ENCODE data around the gene SPATS2L. TPM values are rescaled to one million over a fixed set of nuclear protein-coding genes. Genes with fewer than 3 reads are reported as not detected.

SPATS2L gene
- total RNA-seq, 1 donor from 2014 or later = 491 TPM

DNA sequence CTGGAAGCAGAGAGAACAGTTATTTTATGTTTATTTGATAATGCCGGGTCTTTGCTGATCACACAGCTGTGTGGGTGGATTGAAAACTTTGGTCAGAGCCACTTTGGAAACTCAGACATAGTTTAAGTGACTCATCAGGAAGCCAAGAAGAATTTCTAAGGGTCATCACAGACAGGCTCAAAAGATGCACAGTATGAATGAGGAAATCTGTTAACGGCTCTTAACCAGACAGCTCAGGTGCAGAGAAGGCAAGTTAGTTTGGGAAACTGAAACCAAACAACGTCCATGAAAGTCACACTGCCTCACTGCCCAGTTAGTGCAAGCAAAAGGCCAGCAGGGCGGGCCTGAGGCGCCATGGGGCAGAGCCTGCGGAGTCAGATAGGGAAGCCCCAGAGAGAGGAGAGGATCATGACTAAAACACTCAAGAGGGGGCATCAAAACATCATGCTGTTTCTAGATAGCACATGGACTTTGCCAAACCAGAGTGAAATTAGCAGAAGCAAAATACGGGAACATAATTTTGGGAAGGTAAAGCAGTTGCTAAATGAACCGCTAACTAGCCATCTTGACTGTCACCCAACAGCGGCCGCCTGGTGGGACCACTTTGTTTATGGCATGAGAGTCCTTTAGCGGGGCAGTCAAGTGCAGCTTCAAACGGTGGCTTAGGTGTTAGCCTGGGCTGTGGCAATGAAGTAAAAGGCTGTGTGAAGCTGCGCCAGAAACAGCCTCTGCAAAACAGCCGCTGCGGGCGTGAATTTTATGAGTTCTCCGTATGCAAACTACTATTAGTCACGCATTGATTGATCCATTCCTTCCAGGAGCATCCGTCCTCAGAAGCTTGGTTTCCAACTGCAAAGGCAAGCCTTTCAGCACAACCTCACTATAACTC is 102.2 kb downstream of the SPATS2L start:
- DNase-seq (ENCODE audit: low read depth) = peak; percentile 68

DNA sequence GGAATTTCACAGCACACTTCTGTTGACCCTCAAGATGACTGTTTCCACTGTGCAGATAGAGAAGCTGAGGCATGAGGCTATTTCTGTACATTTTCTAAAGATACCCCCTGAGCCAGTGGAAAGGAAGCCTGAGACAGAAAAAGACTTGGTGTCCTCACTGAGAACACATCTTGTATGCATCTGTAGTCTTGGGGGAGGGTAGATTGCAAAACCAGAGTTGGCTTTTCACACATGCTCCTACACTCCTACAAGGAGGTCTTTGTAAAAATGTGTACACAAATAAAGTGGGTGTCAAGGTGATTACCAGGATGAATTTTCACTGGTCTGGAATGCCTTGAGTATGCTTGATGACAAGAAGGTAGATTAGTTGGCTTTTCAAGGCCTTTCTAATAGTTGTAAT is 105.3 kb downstream of the SPATS2L start:
- DNase-seq (ENCODE audit: low read depth) = peak; percentile 32

DNA sequence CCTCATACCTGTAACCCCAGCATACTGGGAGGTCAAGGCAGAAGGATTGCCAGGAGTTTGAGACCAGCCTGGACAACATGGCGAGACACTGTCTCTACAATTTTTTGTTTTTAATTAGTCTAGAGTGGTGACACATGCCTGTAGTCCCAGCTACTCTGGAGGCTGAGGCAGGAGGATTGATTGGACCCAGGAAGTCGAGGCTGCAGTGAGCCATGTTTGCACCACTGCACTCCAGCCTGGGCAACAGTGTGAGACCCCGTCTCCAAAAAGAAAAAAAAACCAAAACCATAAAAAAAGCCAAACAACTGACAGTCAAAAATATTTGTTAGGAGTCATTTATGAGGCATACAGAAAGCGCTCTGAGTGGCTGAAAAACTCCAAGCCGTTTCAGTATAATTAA is 107.9 kb downstream of the SPATS2L start:
- no peak for DNase-seq (ENCODE audit: low read depth)

- no peak for DNase-seq (ENCODE audit: low read depth)
These were observed 109.0 kb downstream of the SPATS2L start for GRCh38 chr2:200415455-200415854.

GRCh38 chr2:200416878-200417277 is 110.4 kb downstream of the SPATS2L start:
- DNase-seq (ENCODE audit: low read depth) = no peak

DNA sequence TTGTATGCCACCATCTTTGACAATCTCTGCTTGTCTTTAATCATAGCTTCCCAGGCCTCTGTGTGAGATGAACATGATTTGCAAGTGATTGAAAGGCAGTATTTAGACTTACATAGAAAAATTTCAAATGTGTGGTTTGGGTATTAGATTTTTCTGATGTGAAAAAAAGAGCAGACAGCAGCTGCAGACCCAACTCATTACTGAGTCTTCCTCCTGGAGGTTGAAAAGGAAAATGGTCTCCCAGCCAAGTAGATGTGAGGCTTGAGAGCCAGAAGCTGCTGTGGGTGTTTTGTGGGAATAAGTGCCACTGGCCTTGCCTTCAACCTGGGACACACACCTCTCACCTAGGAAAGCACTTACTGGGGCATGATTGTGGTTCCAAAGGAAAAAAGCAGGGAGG is 110.9 kb downstream of the SPATS2L start:
- no peak for DNase-seq (ENCODE audit: low read depth)

DNA sequence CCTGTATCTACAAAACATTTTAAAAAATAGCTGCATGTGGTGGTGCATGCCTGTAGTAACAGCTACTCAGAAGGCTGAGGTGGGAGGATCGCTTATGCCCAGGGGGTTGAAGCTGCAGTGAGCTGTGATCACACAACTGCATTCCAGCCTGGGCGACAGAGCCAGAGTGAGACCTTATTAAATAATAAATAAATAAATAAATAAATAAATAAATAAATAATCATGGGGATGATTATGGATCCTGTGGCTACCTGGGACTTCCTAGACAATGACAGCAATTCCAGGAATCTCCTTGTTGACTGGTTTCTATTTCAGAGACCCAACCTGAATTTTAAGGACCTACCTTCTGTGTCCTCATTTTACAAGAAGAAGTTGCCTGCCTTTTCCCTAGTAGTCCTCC is 111.9 kb downstream of the SPATS2L start:
- DNase-seq (ENCODE audit: low read depth) = no peak

GRCh38 chr2:200419325-200419724 is 112.8 kb downstream of the SPATS2L start:
- no peak for DNase-seq (ENCODE audit: low read depth)

DNA sequence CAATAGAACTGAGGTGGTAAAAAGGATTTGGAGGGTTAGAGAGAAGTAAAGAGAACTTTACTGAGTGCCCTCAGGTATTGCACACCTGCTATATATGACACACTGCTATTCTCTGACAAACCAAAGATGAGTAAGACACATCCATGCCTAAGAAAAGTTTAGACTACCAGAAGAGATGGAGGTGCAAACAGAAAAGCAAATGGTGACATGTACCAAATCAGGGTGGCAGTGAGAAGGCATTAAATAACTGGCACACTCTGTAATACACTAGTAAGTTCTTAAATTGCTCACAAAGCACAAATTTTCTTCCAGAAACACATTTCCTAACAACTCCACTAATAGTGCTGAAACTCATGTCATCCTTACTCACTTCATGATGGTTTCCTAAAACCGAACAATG is 114.8 kb downstream of the SPATS2L start:
- DNase-seq (ENCODE audit: low read depth) = no peak

DNA sequence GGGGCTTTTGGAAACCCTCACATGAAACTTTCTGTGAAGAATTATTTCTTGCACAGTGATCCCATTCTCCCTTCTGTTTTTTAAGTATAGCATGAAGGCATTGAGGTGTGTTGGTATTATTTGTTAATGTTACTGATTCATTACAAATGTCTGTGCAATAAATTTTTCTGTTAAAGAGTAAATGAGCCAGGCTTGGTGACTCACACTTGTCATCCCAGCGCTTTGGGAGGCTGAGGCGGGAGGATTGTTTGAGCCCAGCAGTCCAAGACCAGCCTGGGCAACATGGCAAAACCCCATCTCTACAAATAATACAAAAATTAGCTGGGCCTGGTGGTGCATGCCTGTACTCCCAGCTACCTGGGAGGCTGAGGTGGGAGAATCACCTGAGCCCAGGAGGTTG is 115.6 kb downstream of the SPATS2L start:
- DNase-seq (ENCODE audit: low read depth) = no peak

DNA sequence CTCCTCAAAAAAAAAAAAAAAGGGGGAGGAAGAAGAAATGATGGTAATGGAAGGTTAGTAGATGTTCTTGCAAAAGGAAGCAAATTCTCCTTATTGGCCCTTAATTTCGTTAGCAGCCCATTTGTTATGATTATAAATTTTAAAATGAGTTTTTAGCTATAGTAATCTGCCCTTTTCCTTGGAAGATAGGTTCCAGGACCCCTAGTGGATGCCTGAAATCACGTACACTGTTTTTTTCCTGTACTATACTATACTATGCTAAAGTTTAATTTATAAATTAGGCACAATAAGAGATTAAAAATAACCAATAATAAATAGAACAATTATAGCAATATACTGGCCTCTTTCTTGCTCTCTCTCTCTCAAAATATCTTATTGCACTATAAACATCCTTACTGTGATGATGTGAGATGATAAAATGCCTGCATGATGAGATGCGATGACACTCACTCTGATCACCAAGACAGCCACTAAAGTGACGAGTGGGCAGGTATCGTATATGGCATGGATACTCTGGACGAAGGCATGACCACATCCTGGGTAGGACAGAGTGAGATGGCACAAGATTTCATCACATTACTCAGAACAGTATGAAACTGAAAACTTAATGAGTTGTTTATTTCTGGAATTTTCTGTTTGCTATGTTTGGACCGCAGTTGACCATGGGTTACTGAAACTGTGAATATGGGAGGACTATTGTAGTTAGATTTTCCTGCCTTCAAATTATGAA is 116.2 kb downstream of the SPATS2L start:
- no peak for DNase-seq (ENCODE audit: low read depth)

- DNase-seq (ENCODE audit: low read depth) = no peak
These were observed 117.0 kb downstream of the SPATS2L start for GRCh38 chr2:200423541-200423940.

GRCh38 chr2:200425026-200425821 is 118.7 kb downstream of the SPATS2L start:
- no peak for DNase-seq (ENCODE audit: low read depth)

DNA sequence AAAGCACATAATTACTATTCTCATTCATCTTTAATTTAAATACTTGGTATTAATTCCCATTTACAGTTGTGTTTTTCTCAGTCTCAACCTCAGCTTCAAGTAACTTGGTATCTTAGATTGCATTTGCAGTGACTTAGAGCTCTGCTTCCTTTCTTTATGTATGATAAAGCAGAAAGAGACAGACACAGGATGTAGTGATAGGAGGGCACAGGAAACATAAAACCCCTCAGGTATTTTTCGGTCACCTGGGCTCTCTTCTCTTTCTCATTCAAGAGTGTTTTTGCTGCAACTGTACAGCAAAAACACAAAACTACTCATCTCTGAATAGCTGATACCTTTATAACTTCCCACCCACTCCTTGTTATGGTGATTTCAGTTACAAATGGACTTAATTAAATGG is 120.3 kb downstream of the SPATS2L start:
- no peak for DNase-seq (ENCODE audit: low read depth)

GRCh38 chr2:200428961-200429665 is 122.6 kb downstream of the SPATS2L start:
- DNase-seq (ENCODE audit: low read depth) = no peak

GRCh38 chr2:200430017-200430416 is 123.5 kb downstream of the SPATS2L start:
- DNase-seq (ENCODE audit: low read depth) = no peak

GRCh38 chr2:200431996-200432705 is 125.7 kb downstream of the SPATS2L start:
- no peak for DNase-seq (ENCODE audit: low read depth)

- no peak for DNase-seq (ENCODE audit: low read depth)
These were observed 128.9 kb downstream of the SPATS2L start for GRCh38 chr2:200435379-200435778.

- DNase-seq (ENCODE audit: low read depth) = no peak
These were observed 131.8 kb downstream of the SPATS2L start for GRCh38 chr2:200438251-200438650.

DNA sequence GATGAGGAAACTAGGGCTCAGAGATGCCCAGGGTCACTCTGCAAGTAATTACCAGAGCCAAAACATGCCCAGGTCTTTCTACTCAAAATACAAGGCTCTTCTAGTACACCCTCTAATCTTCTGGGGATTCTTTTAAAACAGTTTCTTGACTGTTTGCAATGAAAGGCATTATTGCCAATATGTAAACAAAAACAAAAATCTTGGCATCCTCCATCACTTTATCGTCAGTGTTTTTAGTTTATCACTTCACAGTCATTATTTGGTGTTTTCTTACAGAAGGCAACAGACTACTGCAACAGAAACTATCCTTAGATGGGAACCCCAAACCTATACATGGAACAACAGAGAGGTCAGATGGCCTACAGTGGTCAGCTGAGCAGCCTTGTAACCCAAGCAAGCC is 132.4 kb downstream of the SPATS2L start:
- no peak for DNase-seq (ENCODE audit: low read depth)

Measured in myocyte (in vitro differentiated cells).